Activated effector memory CD4-positive, alpha-beta T cell treated with anti-CD3 and anti-CD28 coated beads, Interleukin-2, amount 50 U/mL, for 16 hours (primary cell): Measurements from ENCODE around the gene GRID1.

Source experiments
- DNase-seq: peaks from one replicate; pipeline ENCODE4 v3.0.0-alpha.2; 2020

Gene GRID1

GRCh38 chr10:86205306-86206239 is 161.0 kb downstream of the GRID1 start:
- peak; percentile 45 for DNase-seq

GRCh38 chr10:86204421-86205305 is 161.9 kb downstream of the GRID1 start:
- DNase-seq = peak; percentile 39

DNA sequence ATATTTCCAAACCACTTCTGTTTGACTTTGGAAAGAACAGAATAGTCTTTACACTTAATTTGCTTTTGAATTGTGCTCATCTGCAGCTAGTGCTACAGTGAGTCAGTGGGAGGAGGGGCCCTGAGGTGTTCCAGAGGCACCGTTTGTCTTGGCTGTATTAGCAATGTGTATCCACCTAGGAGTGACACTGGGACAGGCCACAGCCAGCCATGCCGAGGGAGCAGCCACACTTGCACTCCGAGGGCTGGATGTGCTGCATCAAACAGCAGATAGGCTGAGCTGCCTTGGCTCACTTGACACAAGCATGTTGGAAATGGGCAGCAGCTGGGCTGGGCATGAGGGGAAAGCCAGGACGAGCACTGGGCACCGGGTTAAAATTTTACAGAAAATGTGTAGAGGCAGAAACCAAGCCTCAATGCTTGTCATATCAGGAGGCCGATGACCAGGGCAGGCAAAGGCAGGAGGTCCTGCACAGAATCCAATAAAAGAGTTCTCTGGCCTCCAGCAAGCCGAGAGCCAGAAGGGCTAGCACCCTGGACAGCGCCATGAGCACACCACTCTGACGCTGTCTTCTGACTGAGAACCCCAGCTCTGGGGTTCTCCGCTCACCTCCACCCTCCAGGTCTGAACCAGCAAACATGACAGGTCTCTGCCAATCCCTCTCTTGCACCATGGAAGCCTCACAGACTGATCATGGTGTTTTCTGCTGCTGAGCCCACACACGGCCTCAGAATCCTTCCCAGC is 163.3 kb downstream of the GRID1 start:
- peak; percentile 58 for DNase-seq

DNA sequence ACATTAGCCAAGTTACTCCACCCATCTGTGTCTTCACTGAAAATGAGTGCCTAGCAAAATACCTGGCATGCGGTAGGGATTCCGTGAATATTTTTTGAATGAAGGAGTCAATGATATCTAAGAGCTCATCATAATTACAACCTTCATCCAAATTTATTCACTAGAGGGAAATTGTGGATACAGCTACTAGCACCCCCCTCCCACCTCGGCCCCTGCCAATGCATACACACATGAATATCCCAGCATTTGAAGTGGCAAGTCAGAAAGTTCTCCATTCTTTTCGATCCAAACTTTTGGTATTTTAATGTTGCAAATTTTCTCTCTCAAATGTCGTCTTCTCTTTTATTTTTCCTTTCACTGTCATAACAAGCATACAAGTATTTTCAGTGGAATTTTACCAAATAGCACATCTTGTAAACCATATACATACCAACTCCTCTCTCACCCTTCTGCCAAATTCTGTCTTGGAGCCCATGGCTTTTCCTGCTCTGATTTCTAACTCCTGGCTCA is 164.3 kb downstream of the GRID1 start:
- peak; percentile 4 for DNase-seq

DNA sequence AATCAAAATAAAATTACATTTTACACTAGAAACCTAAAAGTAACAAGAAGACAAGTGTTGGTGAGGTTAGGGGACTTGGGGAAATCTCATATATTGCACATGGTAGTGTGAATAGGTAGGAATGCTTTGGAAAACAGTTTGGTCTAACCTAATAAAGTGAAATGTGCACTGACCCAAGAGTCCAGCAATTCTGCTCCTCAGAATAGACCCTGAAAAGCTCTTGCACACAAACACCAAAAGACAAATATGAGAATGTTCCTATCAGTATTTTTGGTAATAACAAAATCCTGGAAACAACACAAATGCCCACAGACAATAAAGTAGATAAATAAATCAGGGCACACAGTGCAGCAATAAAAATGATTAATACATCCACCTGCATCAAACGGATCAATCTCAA is 165.7 kb downstream of the GRID1 start:
- no peak for DNase-seq

- DNase-seq = peak; percentile 17
Observed at GRCh38 chr10:86200269-86200668, 166.3 kb downstream of the GRID1 start.

GRCh38 chr10:86199041-86199440 is 167.6 kb downstream of the GRID1 start:
- DNase-seq = peak; percentile 0

- peak; percentile 36 for DNase-seq
Observed at GRCh38 chr10:86198271-86198670, 168.3 kb downstream of the GRID1 start.

DNA sequence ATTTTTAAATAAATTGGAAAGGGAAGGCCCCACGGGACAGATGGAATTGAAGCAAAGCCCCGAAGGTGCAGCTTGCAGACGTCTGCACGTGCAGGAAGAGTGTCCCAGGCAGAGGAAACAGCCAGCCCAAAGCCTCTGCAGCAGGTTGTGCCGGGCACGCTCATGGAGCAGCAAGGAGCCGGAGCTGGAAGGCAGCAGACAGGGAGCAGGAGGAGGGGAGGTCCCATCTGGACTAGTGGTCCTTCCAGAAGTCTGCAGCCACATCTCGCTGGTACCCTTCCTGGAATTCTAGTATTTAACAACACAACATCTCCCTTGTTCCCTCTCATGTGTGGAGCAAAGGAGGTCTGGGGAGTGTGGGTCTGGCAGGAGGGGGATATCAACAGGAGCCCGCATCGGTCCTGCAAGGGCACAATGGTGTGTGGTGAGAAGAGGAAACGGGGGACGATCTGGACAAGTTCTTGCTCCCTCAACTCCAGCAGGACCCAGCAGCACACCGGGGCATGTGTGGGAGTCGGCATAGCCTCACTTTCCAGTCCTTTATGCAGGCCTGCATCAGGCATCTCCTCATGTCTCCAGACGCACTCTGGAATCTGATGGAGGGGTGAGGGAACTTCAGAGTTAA is 169.3 kb downstream of the GRID1 start:
- peak; percentile 44 for DNase-seq

DNA sequence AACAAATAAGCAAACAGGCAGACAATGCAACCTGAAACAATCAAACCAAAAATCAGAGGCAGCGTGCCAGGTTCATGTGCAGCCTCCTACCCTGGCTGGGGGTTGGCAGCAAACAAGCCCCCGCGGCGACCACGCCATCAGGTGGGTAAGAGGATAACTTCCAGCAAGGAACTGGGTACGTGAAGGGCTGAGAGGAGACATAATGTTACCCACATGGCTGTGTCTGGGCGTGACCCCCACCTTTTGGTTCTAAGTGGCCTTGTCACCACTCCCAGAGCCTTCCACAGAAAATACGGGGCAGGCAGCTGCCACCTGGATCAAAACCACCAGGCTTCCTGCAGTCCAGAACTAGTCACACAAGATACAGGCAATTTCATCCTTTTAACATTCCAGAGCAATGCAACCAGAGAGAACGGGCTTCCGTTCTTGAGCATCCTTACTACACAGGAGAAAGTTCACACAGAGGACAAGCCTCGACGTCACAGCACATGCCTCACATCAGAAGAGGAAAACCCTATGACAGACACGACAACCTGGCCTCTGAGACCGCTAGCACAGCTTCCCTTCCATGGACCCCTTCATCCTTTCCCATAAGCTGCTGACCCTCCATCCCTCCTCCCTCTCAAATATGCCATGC is 171.0 kb downstream of the GRID1 start:
- DNase-seq = no peak

DNA sequence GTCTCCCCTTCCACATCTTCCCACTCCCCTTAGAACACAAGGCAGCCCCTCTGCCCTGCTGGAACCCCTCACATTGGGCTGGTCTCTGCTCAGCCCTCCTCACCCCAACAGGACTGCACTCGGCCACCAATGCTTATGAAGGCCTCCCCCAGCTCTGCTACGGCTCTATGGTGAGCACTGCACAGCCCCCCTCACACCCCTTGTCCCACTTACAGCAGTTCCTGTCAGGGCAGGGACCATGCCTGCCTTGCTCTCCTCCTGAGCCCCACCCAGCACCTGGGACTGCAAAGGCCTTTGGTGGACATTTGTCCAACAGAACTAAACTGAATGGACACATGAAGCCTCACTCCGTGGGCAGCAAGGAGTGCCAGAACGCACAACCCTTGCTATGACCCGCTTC is 171.9 kb downstream of the GRID1 start:
- DNase-seq = no peak

GRCh38 chr10:86193841-86194240 is 172.8 kb downstream of the GRID1 start:
- no peak for DNase-seq

DNA sequence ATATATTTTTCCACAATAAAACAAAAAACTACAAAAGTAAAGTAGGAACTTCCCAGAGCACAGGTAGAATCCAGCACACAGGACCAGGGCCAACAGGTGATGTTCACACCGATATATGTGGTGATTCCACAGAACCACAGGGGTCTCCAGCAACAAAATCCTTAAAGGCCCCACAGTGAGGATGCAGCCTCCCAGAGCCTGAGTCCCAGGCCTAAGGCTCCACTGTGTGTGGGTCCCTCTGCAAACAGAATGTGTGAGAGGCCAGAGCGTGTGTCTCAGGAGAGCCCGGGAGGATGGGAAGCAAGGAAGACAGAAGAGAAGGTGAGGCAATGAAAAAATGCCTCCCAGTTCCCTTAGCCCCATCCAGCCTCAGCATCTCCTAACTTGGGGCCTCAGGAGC is 173.9 kb downstream of the GRID1 start:
- no peak for DNase-seq

DNA sequence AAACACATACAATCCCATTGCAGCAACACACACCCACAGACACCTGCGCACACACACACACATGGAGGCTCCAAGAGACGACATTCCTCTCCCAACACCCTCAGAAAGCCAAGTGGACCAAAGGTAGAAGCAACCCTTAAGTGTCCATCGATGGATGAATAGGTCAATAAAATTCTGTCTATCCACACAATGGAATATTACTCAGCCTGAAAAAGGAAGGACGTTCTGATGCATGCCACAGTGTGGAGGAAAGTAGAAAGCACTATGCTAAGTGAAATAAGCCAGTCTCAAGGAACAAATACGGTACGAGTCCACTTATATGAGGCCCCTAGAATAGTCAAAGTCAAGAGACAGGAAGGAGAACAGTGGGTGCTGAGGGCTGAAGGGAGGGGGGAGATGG is 174.4 kb downstream of the GRID1 start:
- DNase-seq = peak; percentile 24

DNA sequence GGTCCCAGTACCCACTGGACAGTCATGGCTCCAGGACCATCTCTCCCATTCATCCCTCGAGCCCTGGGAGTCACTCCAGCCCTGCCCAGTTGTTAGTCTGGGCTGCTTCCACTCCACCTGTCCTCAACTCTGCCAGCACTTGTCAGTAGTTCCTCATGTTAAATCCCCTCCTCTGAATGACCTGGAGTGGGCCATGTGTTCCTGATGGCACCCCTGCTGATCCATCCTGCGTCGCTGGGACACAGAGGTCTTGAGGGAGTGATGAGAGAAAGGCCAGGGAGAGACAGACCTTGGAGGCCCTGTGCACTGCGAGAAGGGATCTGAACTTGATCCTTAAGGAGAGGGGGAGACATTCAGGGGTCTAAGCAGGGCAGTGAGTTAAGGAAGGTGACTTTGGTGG is 174.9 kb downstream of the GRID1 start:
- DNase-seq = peak; percentile 34

- DNase-seq = peak; percentile 34
Observed at GRCh38 chr10:86191166-86191565, 175.4 kb downstream of the GRID1 start.

DNA sequence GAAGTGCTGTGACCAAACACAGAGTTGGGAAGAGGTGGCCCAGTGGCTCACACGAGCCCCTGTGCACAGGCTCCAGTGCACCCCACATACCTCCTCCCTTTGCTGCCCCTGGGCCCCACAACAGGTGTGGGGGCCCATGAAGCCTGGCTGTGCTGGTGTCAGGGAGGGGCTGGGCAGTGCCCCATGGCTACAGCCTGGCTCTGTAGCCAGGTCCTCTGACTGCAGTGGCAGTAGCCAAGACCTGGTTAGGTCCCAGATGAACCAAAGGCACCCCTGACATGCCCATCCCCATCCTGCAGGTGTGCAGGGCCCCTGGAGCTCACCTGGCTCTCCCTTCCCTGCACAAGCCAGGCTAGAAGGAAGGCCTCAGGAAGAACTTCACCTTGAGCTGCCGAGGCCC is 176.3 kb downstream of the GRID1 start:
- DNase-seq = peak; percentile 38

DNA sequence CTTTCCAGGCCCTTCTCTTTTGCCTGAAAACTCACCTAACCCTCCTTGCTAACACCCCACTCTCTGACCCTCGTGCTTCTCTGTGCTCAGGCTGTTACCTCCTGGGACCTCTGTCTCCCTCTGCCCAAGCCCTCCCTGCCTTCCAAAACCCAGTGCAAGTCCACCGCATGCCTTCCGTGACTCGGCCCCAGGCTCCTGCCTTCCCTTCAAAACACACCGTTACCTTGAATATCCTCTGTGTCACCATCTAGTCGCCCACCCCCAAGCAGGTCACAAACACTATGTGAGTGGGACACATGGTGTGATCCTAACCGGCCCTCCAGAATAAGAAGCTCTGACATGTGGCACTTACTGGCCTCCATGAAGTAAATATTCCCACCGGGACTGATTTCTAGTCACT is 176.7 kb downstream of the GRID1 start:
- peak; percentile 14 for DNase-seq

DNA sequence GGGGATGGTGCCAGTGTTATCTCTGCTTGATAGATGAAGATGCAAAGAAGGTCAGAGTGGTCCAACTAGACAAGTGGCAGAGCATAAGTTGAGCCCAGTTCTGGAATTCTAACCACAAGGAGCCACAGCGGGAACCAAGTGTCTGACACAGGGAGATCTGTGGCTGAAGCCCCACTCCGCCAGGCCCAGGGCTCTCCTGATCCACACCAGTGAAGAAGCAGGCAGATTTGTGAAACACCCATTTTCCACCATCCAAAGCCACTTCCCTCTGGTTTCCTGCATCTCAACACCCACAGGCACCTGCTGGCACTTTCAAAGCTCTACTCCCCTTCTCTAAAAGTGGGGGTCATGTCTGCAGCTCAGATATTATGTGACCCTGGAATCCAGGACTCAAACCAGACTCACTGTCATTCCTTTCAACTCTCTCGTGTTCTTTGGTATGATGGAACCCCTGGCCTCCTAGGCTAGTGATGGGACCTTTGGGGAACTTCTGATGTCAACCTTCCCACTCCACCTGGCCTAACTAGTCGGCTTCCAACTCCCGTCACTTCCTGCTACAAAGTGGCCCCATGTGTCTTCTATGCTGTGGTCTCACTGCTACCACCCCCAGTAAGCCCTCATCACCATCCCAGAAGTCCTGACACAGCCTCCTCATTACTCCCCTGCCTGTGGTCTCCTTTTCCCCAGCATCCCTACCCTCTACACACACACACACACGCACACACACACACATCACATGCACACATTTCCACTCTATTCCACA is 177.6 kb downstream of the GRID1 start:
- peak; percentile 54 for DNase-seq

DNA sequence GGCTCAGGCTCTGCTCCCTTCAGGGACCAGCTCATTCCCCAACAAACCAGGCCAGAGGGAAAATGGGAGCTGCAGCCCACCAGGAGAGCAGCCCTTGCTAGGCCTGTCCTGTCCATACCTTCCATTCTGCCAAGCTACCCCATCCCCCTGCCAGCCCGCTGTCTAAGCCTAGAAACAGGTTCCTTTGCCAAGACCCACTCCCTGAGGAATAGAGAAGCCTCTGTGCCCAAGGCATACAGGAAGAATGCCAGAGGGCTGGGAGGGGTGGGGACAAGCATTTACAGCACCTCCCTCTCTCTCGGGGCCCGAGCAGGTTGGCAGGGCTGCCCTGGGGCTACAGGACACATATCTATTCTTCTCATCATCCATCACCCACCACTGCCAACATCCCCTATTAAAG is 178.3 kb downstream of the GRID1 start:
- peak; percentile 41 for DNase-seq
